ENCODE measurements around the gene SIM2. TPM values are rescaled to one million over a fixed set of nuclear protein-coding genes. Genes with fewer than 3 reads are reported as not detected.

Gene SIM2
- total RNA-seq, 1 donor from 2014 or later = 9.2 TPM

- no peaks in the 10 kb centered on the region for H3K9me3 ChIP-seq (ENCODE audit: insufficient read depth, low read depth, low read length)
- Mint-ChIP-seq H3K27me3 (ENCODE audit: low read depth, unreplicated experiment) (peaks cover 11% of the 10 kb centered on the region), H3K4me3 (ENCODE audit: unreplicated experiment) (peak overlapping the region; percentile 85), H3K36me3 (ENCODE audit: low read depth, unreplicated experiment) (no peaks in the 10 kb centered on the region), H3K9me3 (ENCODE audit: unreplicated experiment) (peaks cover 1% of the 10 kb centered on the region), H3K27ac (ENCODE audit: unreplicated experiment) (peak overlapping the region; percentile 90), H3K4me1 (ENCODE audit: low read depth, unreplicated experiment) (peaks cover 18% of the 10 kb centered on the region)
- no peaks in the 10 kb centered on the region for H3K79me2 ChIP-seq (ENCODE audit: insufficient read depth, low read length)
- no peaks in the 10 kb centered on the region for H3K27me3 ChIP-seq (ENCODE audit: insufficient read depth, low read length)
- peak overlapping the region; percentile 35 for H3K9ac ChIP-seq (ENCODE audit: low read length)
- H2AFZ ChIP-seq (ENCODE audit: low read depth, low read length) = no peak overlapping the region
- FAIRE-seq (no peak), DNase-seq (ENCODE audit: low read depth) (no peak)
- H3K4me3 ChIP-seq (ENCODE audit: insufficient read depth, low read depth, low read length) = peak overlapping the region; percentile 28
- H3K27ac ChIP-seq (ENCODE audit: low read depth, low read length) = no peak overlapping the region
- peaks cover 32% of the 10 kb centered on the region for H3K4me1 ChIP-seq (ENCODE audit: insufficient read depth, low read length)
- no peaks in the 10 kb centered on the region for H3K36me3 ChIP-seq (ENCODE audit: insufficient read depth, low read length)
- no peak for TF ChIP-seq EZH2 (IDR thresholded peaks at IDR 0.05; ENCODE audit: insufficient read depth, low read length)
- TF ChIP-seq CTCF (IDR thresholded peaks at IDR 0.05; ENCODE audit: insufficient read depth, low read depth, low read length) = no peak
- H4K20me1 ChIP-seq (ENCODE audit: insufficient read depth, low read length) = no peaks in the 10 kb centered on the region
- peak overlapping the region; percentile 83 for H3K4me2 ChIP-seq (ENCODE audit: low read length)
Observed at GRCh38 chr21:36747041-36747814, 48.3 kb downstream of the SIM2 start.

GRCh38 chr21:36747815-36748383 is 49.0 kb downstream of the SIM2 start:
- peaks cover 10% of the 10 kb centered on the region for H3K27me3 Mint-ChIP-seq (ENCODE audit: low read depth, unreplicated experiment)
- H3K4me3 Mint-ChIP-seq (ENCODE audit: unreplicated experiment) = peak overlapping the region; percentile 77
- Histone ChIP-seq H3K4me2 (ENCODE audit: low read length) (peak overlapping the region; percentile 83), H3K9ac (ENCODE audit: low read length) (peak overlapping the region; percentile 67), H3K4me3 (ENCODE audit: insufficient read depth, low read depth, low read length) (peak overlapping the region; percentile 43), H3K9me3 (ENCODE audit: insufficient read depth, low read depth, low read length) (no peaks in the 10 kb centered on the region), H3K4me1 (ENCODE audit: insufficient read depth, low read length) (peaks cover 36% of the 10 kb centered on the region), H3K27ac (ENCODE audit: low read depth, low read length) (no peak overlapping the region), H4K20me1 (ENCODE audit: insufficient read depth, low read length) (no peaks in the 10 kb centered on the region), H3K79me2 (ENCODE audit: insufficient read depth, low read length) (no peaks in the 10 kb centered on the region), H3K36me3 (ENCODE audit: insufficient read depth, low read length) (no peaks in the 10 kb centered on the region), H3K27me3 (ENCODE audit: insufficient read depth, low read length) (no peaks in the 10 kb centered on the region), H2AFZ (ENCODE audit: low read depth, low read length) (peak overlapping the region; percentile 62)
- TF ChIP-seq CTCF (IDR thresholded peaks at IDR 0.05; ENCODE audit: insufficient read depth, low read depth, low read length) (no peak), EZH2 (IDR thresholded peaks at IDR 0.05; ENCODE audit: insufficient read depth, low read length) (no peak)
- peaks cover 24% of the 10 kb centered on the region for H3K4me1 Mint-ChIP-seq (ENCODE audit: low read depth, unreplicated experiment)
- no peaks in the 10 kb centered on the region for H3K36me3 Mint-ChIP-seq (ENCODE audit: low read depth, unreplicated experiment)
- peak overlapping the region; percentile 62 for H3K27ac Mint-ChIP-seq (ENCODE audit: unreplicated experiment)
- FAIRE-seq (no peak), DNase-seq (ENCODE audit: low read depth) (peak; percentile 16)
- H3K9me3 Mint-ChIP-seq (ENCODE audit: unreplicated experiment) = peaks cover 1% of the 10 kb centered on the region

Data from astrocyte (in vitro differentiated cells and primary cell).